Common myeloid progenitor, CD34-positive (primary cell): ENCODE measurements around the gene LRRC4C.

Experiments used
- CTCF ChIA-PET: fragments of 350-600 bp; sonication (Branson Sonifier 250); formaldehyde crosslinking; loops from one replicate; lab custom pipeline; 2021; ENCODE audit warnings: antibody characterized with exemption; lab: Charles Lee
- POLR2A ChIA-PET: fragments of 350-600 bp; sonication (Branson Sonifier 250); formaldehyde crosslinking; loops from one replicate; lab custom pipeline; 2021; ENCODE audit warnings: antibody characterized with exemption; lab: Charles Lee
- DNase-seq, 3 donors: peaks; one replicate each; pipeline versions ENCODE4 v3.0.0 to v3.0.0-alpha.2; 2013
- H3K27ac ChIP-seq, 2 experiments: 1 replicate in 1 of 2; 2 replicates in 1 of 2; pipeline ENCODE4 v1.7.0; 2013; ENCODE audit warnings: inconsistent platforms in 2 of 2, low read length in 2 of 2, mild to moderate bottlenecking in 2 of 2, low read depth in 1 of 2, moderate library complexity in 1 of 2; ENCODE audit not compliant: severe bottlenecking in 2 of 2, insufficient read depth in 1 of 2, poor library complexity in 1 of 2
- H3K27me3 ChIP-seq, 5 experiments: replicated peaks in 2 of 5; 1 replicate in 3 of 5; 2 replicates in 2 of 5; pipeline versions ENCODE4 v1.6.1 to v1.7.0; 2013; ENCODE audit warnings: low read length in 4 of 5, mild to moderate bottlenecking in 2 of 5, moderate library complexity in 2 of 5, inconsistent platforms in 1 of 5; ENCODE audit not compliant: insufficient read depth in 5 of 5, control insufficient read depth in 4 of 5
- H3K36me3 ChIP-seq, 4 experiments: 1 replicate in 2 of 4; 2 replicates in 2 of 4; pipeline versions ENCODE4 v1.6.1 to v1.7.0; 2013; ENCODE audit warnings: low read length in 3 of 4, control low read depth in 1 of 4, mild to moderate bottlenecking in 1 of 4; ENCODE audit not compliant: control insufficient read depth in 4 of 4, insufficient read depth in 4 of 4
- H3K4me1 ChIP-seq, 4 experiments: 1 replicate in 3 of 4; 2 replicates in 1 of 4; pipeline versions ENCODE4 v1.6.1 to v1.7.1; 2013; ENCODE audit warnings: low read length in 3 of 4, mild to moderate bottlenecking in 3 of 4, control low read depth in 1 of 4, inconsistent platforms in 1 of 4, moderate library complexity in 1 of 4; ENCODE audit not compliant: control insufficient read depth in 4 of 4, insufficient read depth in 4 of 4; ENCODE audit errors: control extremely low read depth in 1 of 4
- H3K4me3 ChIP-seq, 7 experiments: 1 replicate in 4 of 7; 2 replicates in 3 of 7; pipeline versions ENCODE4 v1.5.1 to v1.7.0; 2013; ENCODE audit warnings: mild to moderate bottlenecking in 7 of 7, low read length in 6 of 7, moderate library complexity in 6 of 7, inconsistent platforms in 2 of 7, low read depth in 2 of 7, control low read depth in 1 of 7; ENCODE audit not compliant: insufficient read depth in 4 of 7, control insufficient read depth in 1 of 7; ENCODE audit errors: extremely low read depth in 1 of 7
- H3K9me3 ChIP-seq, 5 experiments: 1 replicate in 4 of 5; 2 replicates in 1 of 5; pipeline versions ENCODE4 v1.6.1 to v1.7.1; 2013; ENCODE audit warnings: low read length in 4 of 5, mild to moderate bottlenecking in 2 of 5, inconsistent platforms in 1 of 5, low read depth in 1 of 5, moderate library complexity in 1 of 5; ENCODE audit not compliant: control insufficient read depth in 4 of 5, insufficient read depth in 2 of 5; ENCODE audit errors: control extremely low read depth in 1 of 5
- WGBS: methylation state at CpG from one replicate; pipeline ENCODE4 v1.1.5; 2013; ENCODE audit not compliant: insufficient coverage; 5-methylcytosine and 5-hydroxymethylcytosine counted together

Gene LRRC4C

DNA sequence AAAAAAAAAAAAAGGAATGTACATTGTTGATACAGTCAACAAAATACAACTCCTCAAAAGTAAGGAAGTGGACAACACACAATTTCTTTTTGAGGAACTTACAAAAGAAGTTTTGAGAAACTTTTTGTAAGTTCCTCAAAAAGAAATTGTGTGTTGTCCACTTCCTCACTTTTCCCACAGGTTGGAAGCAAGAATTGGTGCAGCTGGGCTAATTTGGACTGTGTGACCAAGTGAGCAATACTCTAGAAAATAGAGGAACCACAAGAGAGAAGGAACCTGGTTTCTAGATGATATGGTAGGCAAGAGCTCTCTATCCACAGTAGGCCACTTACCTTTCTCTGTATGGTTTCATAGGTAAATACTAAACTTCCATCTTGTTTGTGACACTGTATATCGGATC lies 1053.8 kb downstream of the LRRC4C start:
- Histone ChIP-seq H3K27me3 (no peaks in the 10 kb centered on the region), H3K27ac (no peak overlapping the region), H3K4me1 (no peaks in the 10 kb centered on the region), H3K36me3 (no peaks in the 10 kb centered on the region), H3K9me3 (no peaks in the 10 kb centered on the region), H3K4me3 (no peak overlapping the region)
- ChIA-PET POLR2A (no interaction called here), CTCF (no interaction called here)
- DNase-seq = no peak
- 60% methylated on average over 1 of the region's 1 CpG for WGBS

- Histone ChIP-seq H3K27ac (no peak overlapping the region), H3K9me3 (no peaks in the 10 kb centered on the region), H3K4me3 (no peak overlapping the region), H3K4me1 (no peaks in the 10 kb centered on the region), H3K27me3 (no peaks in the 10 kb centered on the region), H3K36me3 (no peaks in the 10 kb centered on the region)
- no CpG with 5 or more reads among the region's 1 CpG for WGBS
- ChIA-PET POLR2A (no interaction called here), CTCF (no interaction called here)
- no peak for DNase-seq
These were observed 1056.1 kb downstream of the LRRC4C start for GRCh38 chr11:40403321-40403720.

DNA sequence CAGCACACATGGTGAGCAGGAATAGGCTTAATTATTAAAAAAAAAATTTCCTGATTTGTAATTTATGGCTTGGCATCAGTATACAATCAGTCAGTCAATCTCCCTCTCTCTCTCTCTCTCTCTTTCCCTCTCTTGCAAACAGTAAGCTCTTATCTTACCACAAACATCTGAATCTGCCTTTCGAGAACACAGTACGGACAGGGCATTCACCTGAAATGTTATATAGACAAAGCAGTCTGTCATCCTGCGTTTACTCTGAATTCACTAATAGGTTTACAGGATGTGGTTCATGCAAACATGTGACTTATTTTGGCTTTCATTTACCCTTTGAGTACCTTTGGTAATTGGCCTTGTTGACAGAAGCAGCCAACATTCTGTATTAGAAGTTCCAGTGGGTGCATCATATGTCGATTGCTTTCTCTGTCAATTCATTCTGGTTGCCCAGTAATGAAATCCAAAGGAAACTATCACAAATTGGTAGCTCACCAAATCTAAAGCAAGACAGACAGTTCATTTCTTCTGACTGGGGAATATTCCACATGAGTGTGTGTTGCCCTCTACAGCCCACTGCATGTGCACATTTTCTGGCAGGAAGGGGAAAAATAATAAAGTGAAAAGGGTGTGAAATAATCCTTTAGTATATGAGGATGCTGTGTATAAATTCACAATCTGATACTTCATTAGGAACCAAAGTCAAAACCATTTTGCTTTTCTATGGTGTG lies 1058.2 kb downstream of the LRRC4C start:
- H3K9me3 ChIP-seq = no peaks in the 10 kb centered on the region
- DNase-seq = no peak
- H3K4me1 ChIP-seq = no peaks in the 10 kb centered on the region
- H3K36me3 ChIP-seq = no peaks in the 10 kb centered on the region
- H3K27ac ChIP-seq = no peak overlapping the region
- H3K4me3 ChIP-seq = no peak overlapping the region
- ChIA-PET POLR2A (no interaction called here), CTCF (no interaction called here)
- no peaks in the 10 kb centered on the region for H3K27me3 ChIP-seq
- 50% methylated on average over 2 of the region's 4 CpGs for WGBS

DNA sequence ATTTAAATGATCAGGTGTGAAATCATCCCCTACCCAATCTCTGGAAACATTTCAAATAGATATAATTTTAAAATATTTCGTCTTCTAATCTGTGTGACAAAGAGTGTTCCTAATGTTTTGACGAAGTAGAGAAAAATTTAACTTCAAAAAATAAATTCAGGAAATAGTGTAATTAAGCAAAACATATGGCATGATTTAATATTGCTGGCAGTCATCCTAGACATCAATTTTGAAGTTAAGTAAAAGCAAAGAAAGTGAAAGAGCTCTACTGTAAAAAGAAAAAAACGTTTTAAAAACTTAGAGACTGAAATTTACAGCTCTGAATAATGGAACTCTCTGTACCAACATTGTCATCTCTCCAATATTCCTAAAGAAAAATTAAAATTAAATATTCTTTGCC lies 1062.3 kb downstream of the LRRC4C start:
- ChIA-PET POLR2A (no interaction called here), CTCF (no interaction called here)
- WGBS = no CpG with 5 or more reads among the region's 3 CpGs
- no peak for DNase-seq
- Histone ChIP-seq H3K9me3 (no peaks in the 10 kb centered on the region), H3K4me1 (no peaks in the 10 kb centered on the region), H3K4me3 (no peak overlapping the region), H3K27ac (no peak overlapping the region), H3K27me3 (no peaks in the 10 kb centered on the region), H3K36me3 (no peaks in the 10 kb centered on the region)

GRCh38 chr11:40393511-40393910 lies 1065.9 kb downstream of the LRRC4C start:
- no peaks in the 10 kb centered on the region for H3K36me3 ChIP-seq
- ChIA-PET POLR2A (no interaction called here), CTCF (no interaction called here)
- no peaks in the 10 kb centered on the region for H3K9me3 ChIP-seq
- H3K4me1 ChIP-seq = no peaks in the 10 kb centered on the region
- 100% methylated on average over 2 of the region's 3 CpGs for WGBS
- no peak overlapping the region for H3K27ac ChIP-seq
- H3K4me3 ChIP-seq = no peak overlapping the region
- no peak for DNase-seq
- H3K27me3 ChIP-seq = no peaks in the 10 kb centered on the region

DNA sequence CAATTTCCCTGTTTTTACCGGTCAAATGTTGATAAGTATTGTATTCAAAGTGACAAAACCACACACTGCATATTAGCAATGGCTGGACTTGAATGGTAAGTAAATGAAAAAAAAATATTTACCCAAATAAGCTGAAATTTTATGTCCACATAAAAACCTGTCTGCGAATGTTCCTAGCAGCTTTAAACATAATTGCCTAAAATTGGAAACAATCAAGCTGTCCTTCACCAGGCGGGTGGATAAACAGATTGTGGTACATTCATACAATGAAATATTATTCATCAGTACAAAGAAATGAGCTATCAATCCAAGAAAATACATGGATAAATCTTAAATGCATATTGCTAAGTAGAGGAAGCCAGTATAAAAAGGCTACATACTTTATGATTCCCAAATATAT lies 1067.8 kb downstream of the LRRC4C start:
- ChIA-PET POLR2A (no interaction called here), CTCF (no interaction called here)
- no peak for DNase-seq
- Histone ChIP-seq H3K9me3 (no peaks in the 10 kb centered on the region), H3K27me3 (no peaks in the 10 kb centered on the region), H3K36me3 (no peaks in the 10 kb centered on the region), H3K4me3 (no peak overlapping the region), H3K27ac (no peak overlapping the region), H3K4me1 (no peaks in the 10 kb centered on the region)
- no CpG with 5 or more reads among the region's 3 CpGs for WGBS

DNA sequence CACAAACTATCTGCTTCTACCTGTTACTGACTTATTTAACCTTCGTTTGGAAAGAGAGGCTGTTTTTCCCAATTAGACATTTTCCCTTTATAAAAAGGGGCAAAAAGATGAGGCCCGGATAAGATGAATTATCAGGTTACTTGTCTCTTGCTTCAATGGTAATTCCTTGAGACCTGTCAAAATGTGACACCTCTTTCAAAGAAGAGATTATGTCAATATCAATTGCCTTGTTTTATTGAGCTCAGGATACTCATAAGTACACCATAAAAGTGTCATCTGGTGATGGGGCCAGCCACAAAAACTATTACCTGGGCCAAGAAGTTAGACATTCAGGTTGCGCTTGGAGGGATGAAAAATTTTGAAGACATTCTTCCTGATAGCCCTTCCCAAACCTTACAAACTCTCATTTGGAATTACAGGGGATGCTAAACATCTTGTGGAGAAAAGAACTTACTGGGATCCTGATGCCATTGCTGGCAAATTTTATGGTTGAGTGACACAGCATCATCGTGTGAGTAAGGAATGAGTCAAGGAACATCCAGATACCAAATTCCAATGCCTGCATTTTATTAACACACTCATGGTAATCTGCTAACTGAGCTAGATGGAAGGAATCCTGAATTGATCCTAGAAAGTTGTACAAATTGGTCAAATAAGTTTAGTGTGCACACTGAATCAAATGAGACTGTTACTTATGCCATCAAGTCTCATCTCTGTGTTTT lies 1071.2 kb downstream of the LRRC4C start:
- H3K9me3 ChIP-seq = no peaks in the 10 kb centered on the region
- H3K36me3 ChIP-seq = no peaks in the 10 kb centered on the region
- POLR2A ChIA-PET = no interaction called here
- no peak overlapping the region for H3K4me3 ChIP-seq
- DNase-seq = no peak
- CTCF ChIA-PET = no interaction called here
- H3K4me1 ChIP-seq = no peaks in the 10 kb centered on the region
- WGBS = 100% methylated on average over 1 of the region's 4 CpGs
- H3K27me3 ChIP-seq = no peaks in the 10 kb centered on the region
- H3K27ac ChIP-seq = no peak overlapping the region
